Measurements from ENCODE around the gene UPK3B.
"Not testable (repeated sequence)": the region's sequence is repeated elsewhere in the genome, so short reads cannot be mapped to it uniquely, and the experiment has no call there.

Gene UPK3B
- 0.20 to 0.31 reads per million in 2 donors for total RNA-seq

- DNase-seq, result no peak
Observed at GRCh38 chr7:76509931-76510877, at the start of gene UPK3B. UPK3B (plus strand) TSS chr7:76510552; CDS start chr7:76510653, 101 bp downstream.

- DNase-seq, result not testable (repeated sequence)
Observed at GRCh38 chr7:76460767-76461166, 49.6 kb upstream of the UPK3B start.

- peak in 4 of 5 experiments; percentile 12 to 63 (median 18) for DNase-seq
Observed at GRCh38 chr7:76461464-76462101, 48.8 kb upstream of the UPK3B start, which contains the start of gene DTX2. DTX2 (plus strand) TSS chr7:76461709; CDS start chr7:76480510, 18,801 bp downstream.

GRCh38 chr7:76462271-76462882 is 48.0 kb upstream of the UPK3B start:
- DNase-seq, result not testable (repeated sequence)

- not testable (repeated sequence) for DNase-seq
Observed at GRCh38 chr7:76464959-76465358, 45.4 kb upstream of the UPK3B start.

- not testable (repeated sequence) for DNase-seq
Observed at GRCh38 chr7:76465950-76466349, 44.4 kb upstream of the UPK3B start.

- DNase-seq, result not testable (repeated sequence)
Observed at GRCh38 chr7:76467743-76468404, 42.5 kb upstream of the UPK3B start.

GRCh38 chr7:76471556-76472221 is 38.7 kb upstream of the UPK3B start:
- not testable (repeated sequence) for DNase-seq

GRCh38 chr7:76473097-76473496 is 37.3 kb upstream of the UPK3B start:
- DNase-seq, result not testable (repeated sequence)

GRCh38 chr7:76476280-76476679 is 34.1 kb upstream of the UPK3B start:
- DNase-seq, result not testable (repeated sequence)

GRCh38 chr7:76476742-76477474 is 33.4 kb upstream of the UPK3B start:
- DNase-seq, result not testable (repeated sequence)

- DNase-seq, result not testable (repeated sequence)
Observed at GRCh38 chr7:76479628-76480027, 30.7 kb upstream of the UPK3B start.

- not testable (repeated sequence) for DNase-seq
Observed at GRCh38 chr7:76480403-76481253, 29.7 kb upstream of the UPK3B start.

GRCh38 chr7:76482660-76483059 is 27.7 kb upstream of the UPK3B start:
- not testable (repeated sequence) for DNase-seq

GRCh38 chr7:76483081-76483480 is 27.3 kb upstream of the UPK3B start:
- not testable (repeated sequence) for DNase-seq

GRCh38 chr7:76484456-76484855 is 25.9 kb upstream of the UPK3B start:
- DNase-seq, result not testable (repeated sequence)

- not testable (repeated sequence) for DNase-seq
Observed at GRCh38 chr7:76485822-76486610, 24.3 kb upstream of the UPK3B start.

GRCh38 chr7:76486618-76487017 is 23.7 kb upstream of the UPK3B start:
- DNase-seq, result peak in 1 of 5 experiments; percentile 49

GRCh38 chr7:76487969-76488368 is 22.4 kb upstream of the UPK3B start:
- not testable (repeated sequence) for DNase-seq

Data from T-helper 2 cell (primary cell).